DND-41 (cell line): Measurements from ENCODE around the gene SULF2.

Experiments
- EZH2 ChIP-seq: IDR thresholded peaks from 3 replicates; pipeline ENCODE4 v1.6.1; 2012; ENCODE audit warnings: borderline replicate concordance, low read depth, mild to moderate bottlenecking, moderate library complexity, low read length, inconsistent platforms; ENCODE audit not compliant: severe bottlenecking
- TF ChIP-seq, protein P1 (sequence below): IDR thresholded peaks from 2 replicates; pipeline ENCODE4 v1.5.1; 2012; ENCODE audit warnings: borderline replicate concordance, low read length, moderate library complexity, mild to moderate bottlenecking; ENCODE audit not compliant: poor library complexity, severe bottlenecking; ENCODE audit errors: extremely low read depth

DNA sequence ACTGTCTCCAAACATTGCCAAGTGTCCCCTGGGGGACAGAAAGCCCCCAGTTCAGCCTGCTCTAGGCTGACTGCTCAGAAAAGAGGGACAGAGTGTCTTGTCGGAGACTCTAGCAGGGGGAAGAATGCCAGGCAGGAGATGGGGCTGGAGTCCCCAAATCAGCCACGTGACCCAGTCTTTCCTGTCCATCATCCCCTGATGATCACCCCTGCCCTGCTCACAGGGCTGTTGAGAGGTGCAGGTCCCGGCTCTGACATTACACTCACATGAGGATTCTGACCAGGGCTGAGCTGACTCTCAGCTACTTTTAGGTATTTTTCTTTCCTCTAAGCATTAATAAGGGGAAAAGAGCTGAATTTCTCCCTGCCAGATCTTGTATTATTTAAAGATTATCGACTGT lies 115.8 kb downstream of the SULF2 start:
- TF ChIP-seq, protein P1, sequence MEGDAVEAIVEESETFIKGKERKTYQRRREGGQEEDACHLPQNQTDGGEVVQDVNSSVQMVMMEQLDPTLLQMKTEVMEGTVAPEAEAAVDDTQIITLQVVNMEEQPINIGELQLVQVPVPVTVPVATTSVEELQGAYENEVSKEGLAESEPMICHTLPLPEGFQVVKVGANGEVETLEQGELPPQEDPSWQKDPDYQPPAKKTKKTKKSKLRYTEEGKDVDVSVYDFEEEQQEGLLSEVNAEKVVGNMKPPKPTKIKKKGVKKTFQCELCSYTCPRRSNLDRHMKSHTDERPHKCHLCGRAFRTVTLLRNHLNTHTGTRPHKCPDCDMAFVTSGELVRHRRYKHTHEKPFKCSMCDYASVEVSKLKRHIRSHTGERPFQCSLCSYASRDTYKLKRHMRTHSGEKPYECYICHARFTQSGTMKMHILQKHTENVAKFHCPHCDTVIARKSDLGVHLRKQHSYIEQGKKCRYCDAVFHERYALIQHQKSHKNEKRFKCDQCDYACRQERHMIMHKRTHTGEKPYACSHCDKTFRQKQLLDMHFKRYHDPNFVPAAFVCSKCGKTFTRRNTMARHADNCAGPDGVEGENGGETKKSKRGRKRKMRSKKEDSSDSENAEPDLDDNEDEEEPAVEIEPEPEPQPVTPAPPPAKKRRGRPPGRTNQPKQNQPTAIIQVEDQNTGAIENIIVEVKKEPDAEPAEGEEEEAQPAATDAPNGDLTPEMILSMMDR: no peak
- TF ChIP-seq EZH2: no peak
